Hepatocyte (in vitro differentiated cells): ENCODE results near the gene NKX6-1.

ENCODE experiments used
- CTCF ChIP-seq: fragments of 200-600 bp; sonication (generic); IDR thresholded peaks from 2 replicates; pipeline ENCODE4 v1.5.1; 2016; ENCODE audit warnings: antibody characterized with exemption, mild to moderate bottlenecking; ENCODE audit not compliant: poor library complexity
- EZH2 ChIP-seq: fragments of 200-600 bp; sonication (generic); IDR thresholded peaks from 2 replicates; pipeline ENCODE4 v1.6.1; 2016; ENCODE audit warnings: antibody characterized with exemption, mild to moderate bottlenecking, borderline replicate concordance

GRCh38 chr4:84547211-84547610, 48.1 kb upstream of the NKX6-1 start:
- TF ChIP-seq CTCF (no peak), EZH2 (no peak)
